ENCODE results near the gene GLP1R.

- TF ChIP-seq CTCF (conservative IDR thresholded peaks at IDR 0.05; ENCODE audit: low read depth, low read length) (no peak), EZH2 (IDR thresholded peaks at IDR 0.05; ENCODE audit: borderline replicate concordance, low read depth, low read length, poor library complexity, severe bottlenecking) (no peak)
These were observed 13.0 kb downstream of the GLP1R start for GRCh38 chr6:39061588-39061987.
